Lower leg skin (tissue), 3 donors: ENCODE results near the gene ARHGEF26.

Experiments
- CTCF ChIP-seq, 3 donors: fragments of 450-650 bp; IDR thresholded peaks; one replicate each; pipeline ENCODE4 v1.5.1; 2016; ENCODE audit warnings: antibody characterized with exemption in 3 of 3, mild to moderate bottlenecking in 3 of 3, moderate library complexity in 2 of 3
- POLR2A ChIP-seq, 2 donors: fragments of 450-650 bp; IDR thresholded peaks; one replicate each; pipeline ENCODE4 v1.6.1; 2016 to 2017; ENCODE audit warnings: antibody characterized with exemption in 2 of 2, mild to moderate bottlenecking in 1 of 2, moderate library complexity in 1 of 2

- TF ChIP-seq POLR2A (IDR thresholded peaks at IDR 0.05) (no peak), CTCF (IDR thresholded peaks at IDR 0.05) (no peak)
These were observed 27.1 kb upstream of the ARHGEF26 start for GRCh38 chr3:154094051-154094450.
